ENCODE measurements around the gene ADRA2B.

DNA sequence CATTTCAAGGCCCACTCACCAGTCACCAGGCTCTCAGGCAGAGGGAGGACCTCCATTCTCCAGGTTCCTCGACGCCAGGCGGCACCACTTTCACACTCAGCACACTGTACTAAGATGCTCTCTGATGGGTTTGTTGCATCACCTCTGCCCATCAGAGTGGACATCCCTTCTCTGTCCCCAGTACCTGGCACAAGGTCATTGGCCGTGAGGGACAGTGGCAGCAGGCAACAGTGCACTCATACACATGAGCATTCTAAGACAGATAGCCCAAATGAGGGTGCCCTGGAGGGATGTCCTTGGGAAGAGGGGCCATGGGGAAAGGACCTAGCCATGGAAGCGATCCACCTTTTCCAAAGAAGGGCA, 3.0 kb upstream of the ADRA2B start:
- no peak for TF ChIP-seq POLR2A (IDR thresholded peaks at IDR 0.05)
- TF ChIP-seq, protein P1, sequence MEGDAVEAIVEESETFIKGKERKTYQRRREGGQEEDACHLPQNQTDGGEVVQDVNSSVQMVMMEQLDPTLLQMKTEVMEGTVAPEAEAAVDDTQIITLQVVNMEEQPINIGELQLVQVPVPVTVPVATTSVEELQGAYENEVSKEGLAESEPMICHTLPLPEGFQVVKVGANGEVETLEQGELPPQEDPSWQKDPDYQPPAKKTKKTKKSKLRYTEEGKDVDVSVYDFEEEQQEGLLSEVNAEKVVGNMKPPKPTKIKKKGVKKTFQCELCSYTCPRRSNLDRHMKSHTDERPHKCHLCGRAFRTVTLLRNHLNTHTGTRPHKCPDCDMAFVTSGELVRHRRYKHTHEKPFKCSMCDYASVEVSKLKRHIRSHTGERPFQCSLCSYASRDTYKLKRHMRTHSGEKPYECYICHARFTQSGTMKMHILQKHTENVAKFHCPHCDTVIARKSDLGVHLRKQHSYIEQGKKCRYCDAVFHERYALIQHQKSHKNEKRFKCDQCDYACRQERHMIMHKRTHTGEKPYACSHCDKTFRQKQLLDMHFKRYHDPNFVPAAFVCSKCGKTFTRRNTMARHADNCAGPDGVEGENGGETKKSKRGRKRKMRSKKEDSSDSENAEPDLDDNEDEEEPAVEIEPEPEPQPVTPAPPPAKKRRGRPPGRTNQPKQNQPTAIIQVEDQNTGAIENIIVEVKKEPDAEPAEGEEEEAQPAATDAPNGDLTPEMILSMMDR (IDR thresholded peaks at IDR 0.05) = no peak

Data from body of pancreas (tissue), 4 donors.